Stimulated activated CD8-positive, alpha-beta memory T cell treated with anti-CD3 and anti-CD28 coated beads, Interleukin-7, amount 100 ng/mL, for 48 hours (primary cell): Measurements from ENCODE around the gene SEPTIN14.
"Not testable (repeated sequence)": the region's sequence is repeated elsewhere in the genome, so short reads cannot be mapped to it uniquely, and the experiment has no call there.

Experiments used
- DNase-seq, 2 donors: peaks; one replicate each; pipeline ENCODE4 v3.0.0-alpha.2; 2020; ENCODE audit warnings: low read depth in 1 of 2; ENCODE audit errors: extremely low read depth in 1 of 2

The SEPTIN14 gene

DNA sequence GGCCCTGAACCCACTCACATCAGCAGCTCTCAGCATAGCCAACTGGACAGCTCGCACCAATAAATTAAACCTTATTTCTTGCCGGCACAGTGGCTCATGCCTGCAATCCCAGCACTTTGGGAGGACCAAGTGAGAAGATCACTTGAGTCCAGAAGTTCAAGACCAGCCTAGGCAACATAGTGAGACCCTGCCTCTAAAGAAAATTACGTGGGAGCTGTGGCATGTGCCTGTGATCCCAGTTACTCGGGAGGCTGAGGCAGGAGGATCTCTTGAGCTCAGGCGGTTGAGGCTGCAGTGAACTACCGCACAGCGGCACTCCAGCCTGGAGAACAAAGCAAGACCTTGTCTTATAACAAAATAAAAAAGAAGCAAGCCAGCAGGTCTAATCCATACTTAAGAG is 75.7 kb downstream of the SEPTIN14 start:
- DNase-seq: no peak

DNA sequence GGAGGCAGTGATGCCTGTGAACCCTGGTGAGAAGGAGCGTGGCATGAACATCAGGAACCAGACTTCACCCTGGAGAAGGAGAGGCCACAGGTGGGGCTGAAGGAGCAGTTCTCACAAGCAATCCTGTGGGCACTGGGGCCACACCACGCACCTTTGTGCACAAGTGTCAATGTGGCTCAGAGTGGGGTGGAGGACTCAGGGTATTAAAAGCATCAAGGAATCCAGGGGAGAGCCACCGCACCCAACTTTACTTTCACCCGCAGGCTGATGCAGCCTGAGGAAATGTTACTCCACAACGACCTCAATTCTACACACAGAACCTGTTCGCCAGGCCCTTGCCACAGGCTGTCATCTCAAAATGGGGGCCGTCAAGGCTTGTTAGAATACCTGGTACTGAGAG is 77.1 kb downstream of the SEPTIN14 start:
- not testable (repeated sequence) for DNase-seq

DNA sequence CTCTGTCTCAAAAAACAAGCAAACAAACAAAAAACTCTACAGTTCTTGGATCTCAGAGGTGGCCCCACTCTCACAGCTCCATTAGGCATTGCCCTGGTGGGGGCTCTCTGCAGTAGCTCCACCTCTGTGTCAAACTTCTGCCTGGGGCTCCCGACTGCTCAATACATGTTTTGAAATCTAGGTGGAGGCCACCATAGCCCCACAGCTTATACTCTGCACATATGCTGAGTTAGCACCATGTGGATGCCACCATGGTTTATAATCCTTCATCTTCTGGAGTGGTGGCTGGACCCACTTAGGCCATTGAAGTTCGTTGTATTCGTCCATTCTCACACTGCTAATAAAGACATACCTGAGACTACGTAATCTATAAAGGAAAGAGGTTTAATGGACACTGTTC is 78.4 kb downstream of the SEPTIN14 start:
- DNase-seq: no peak

DNA sequence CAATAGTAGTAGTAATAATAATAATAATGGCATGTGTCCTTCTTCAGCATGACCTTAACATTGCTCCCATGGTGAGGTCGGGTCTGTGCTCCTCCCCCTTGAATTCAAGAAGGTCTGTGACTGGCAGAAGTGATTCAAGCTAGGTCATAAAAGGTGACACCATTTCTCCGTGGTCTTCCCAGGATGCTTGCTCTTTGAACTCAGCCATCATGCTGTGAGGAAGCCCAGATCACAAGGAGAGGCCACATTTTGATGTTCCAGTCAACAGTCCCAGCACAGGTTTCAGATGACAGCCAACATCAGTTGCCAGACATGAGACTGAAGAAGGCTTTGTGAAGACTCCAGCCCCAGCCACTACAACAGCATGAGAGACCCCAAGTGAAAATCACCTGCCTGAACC is 83.9 kb downstream of the SEPTIN14 start:
- DNase-seq: no peak

DNA sequence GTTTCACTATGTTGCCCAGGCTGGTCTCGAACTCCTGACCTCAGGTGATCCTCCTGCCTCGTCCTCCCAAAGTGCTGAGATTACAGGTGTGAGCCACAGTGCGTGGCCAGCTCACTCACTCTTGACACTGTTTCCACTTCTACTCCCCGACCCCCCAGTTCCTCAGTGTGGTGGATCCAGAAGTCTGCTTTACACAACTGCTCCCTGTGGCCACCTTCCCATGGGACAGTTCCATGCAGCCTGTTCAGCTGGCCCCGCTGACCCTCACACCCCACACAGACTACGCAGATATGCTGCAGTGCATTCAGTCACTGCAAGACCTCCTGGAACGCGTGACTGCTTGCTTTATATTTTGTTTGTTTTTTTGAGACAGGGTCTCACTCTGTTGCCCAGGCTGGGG is 86.4 kb downstream of the SEPTIN14 start:
- no peak for DNase-seq

DNA sequence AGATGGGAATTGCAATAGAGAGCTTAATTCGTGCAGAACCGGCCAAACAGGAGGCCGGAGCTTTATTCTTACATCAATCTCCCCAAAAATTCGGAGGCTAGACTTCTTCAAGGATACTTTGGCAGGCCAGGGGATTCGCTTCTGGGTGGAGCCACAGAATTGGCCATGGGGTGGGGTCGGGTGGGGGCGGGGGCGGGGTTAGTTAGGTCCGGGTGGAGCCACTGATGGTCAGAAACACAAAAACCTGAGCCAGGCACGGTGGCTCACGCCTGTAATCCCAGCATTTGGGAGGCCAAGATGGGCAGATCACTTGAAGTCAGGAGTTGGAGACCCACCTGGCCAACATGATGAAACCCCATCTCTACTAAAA is 87.5 kb downstream of the SEPTIN14 start:
- no peak for DNase-seq

DNA sequence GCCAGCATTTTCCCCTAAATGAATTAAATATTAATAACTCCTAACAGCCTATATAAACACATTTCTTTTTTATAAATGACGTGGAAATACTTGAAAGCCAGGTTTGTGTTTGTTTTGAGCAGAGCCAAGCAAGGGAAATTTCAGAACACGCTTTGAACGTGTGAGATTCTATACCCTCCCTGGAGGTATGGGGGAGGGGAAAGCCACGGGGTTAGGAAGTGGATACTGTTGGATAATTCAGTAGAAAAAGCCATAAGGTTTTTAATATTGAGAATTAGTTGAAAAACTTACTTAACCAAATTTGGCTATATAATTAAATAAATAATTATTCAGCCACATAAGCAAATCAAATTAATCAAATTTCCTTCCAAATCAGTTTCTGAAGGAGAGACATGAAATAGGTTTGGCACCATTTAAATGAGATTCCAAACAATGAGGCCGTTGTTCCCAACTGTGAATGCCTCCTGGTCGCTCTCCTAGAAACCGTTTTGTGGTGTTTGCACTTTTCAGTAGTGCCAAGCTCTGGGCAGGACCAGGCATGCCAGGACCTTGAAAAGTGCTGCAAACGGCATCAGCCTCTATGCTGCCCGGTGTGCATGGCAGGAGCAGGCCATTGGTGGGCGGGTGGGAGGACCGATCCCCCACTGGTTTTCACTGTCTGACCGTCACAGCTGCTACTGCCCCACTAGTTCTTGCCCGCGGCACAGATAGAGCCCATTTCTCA is 88.1 kb downstream of the SEPTIN14 start:
- DNase-seq: no peak

DNA sequence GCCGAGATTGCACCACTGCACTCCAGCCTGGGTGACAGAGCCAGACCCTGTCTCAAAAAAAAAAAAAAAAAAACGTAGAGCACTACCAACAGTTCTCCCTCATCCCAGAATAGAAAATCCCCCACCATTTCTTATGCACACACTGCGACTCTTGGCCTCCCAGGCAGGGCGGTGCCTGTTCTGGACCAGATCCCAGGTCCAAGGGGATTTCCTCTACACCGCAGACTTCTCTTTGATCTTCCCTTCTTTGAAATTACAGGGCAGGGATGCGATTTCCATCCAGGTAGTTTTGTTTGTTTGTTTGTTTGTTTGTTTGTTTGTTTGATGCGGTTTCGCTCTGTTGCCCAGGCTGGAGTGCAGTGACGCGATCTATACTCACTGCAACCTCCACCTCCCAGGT is 91.8 kb downstream of the SEPTIN14 start:
- DNase-seq: no peak

DNA sequence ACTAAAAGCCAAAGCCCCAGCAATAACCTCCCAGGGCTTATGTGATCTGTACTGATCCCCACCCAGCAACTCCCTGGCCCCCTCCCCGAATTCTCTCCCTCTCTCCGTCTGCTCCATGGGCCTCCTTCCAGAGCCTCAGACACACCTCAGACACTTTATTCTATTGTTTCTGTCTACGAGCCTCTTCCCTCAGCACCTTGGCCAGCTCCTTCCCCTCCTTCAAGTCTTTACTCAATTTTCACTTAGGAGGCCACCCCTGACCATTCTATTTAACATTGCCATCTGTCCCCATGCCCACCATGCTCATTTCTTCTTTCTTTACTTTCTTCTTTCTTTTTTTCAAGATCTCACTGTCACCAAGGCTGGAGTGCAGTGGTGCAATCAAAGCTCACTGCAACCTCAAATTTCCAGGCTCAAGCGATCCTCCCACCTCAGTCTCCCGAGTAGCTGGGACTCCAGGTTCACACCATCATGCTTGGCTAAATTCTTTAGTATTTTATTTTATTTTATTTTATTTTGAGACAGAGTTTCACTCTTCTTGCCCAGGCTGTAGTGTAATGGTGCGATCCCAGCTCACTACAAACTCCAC is 109.2 kb downstream of the SEPTIN14 start:
- not testable (repeated sequence) for DNase-seq

DNA sequence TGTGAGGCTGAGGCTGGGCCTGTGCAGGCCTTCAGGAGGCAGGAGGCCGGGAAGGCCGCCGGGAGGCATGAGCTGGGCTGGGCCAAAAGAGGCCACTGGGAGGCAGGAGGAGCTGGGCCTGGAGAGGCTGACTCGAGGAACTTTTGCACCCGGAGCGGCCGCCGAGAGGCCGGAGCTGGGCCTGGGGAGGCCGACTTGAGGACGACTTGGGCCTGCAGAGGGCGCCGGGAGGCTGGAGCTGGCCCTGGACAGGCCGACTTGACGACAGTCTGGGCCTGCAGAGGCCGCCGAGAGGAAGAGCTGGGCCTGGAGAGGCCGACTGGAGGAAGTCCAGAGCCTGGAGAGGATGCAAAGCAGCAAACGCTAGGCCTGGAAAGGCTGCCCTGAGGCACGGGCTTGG is 117.8 kb downstream of the SEPTIN14 start:
- not testable (repeated sequence) for DNase-seq
